Colonic mucosa (tissue), 4 donors: ENCODE results near the gene CFAP61. TPM values are rescaled to one million over a fixed set of nuclear protein-coding genes. Genes with fewer than 3 reads are reported as not detected.

Source experiments
- DNase-seq: peaks from one replicate; pipeline ENCODE4 v3.0.0-alpha.2; 2020
- H3K27ac ChIP-seq: fragments of 200-600 bp; one replicate; pipeline ENCODE4 v1.8.0; 2021
- H3K27me3 ChIP-seq: fragments of 200-600 bp; one replicate; pipeline ENCODE4 v1.8.0; 2021
- H3K36me3 ChIP-seq: fragments of 200-600 bp; one replicate; pipeline ENCODE4 v1.8.0; 2021
- H3K4me1 ChIP-seq: fragments of 200-600 bp; one replicate; pipeline ENCODE4 v1.8.0; 2021; ENCODE audit warnings: mild to moderate bottlenecking
- H3K4me3 ChIP-seq: fragments of 200-600 bp; one replicate; pipeline ENCODE4 v1.8.0; 2021
- H3K9ac ChIP-seq, 2 donors: one replicate each; pipeline ENCODE4 v1.7.0; 2013; ENCODE audit warnings: control low read depth in 2 of 2, low read depth in 2 of 2, low read length in 2 of 2
- H3K9me3 ChIP-seq: fragments of 200-600 bp; one replicate; pipeline ENCODE4 v1.8.0; 2021
- intact Hi-C: fragments of 100-400 bp; cut with DNase I; formaldehyde crosslinking; loops from one replicate; pipeline ENCODE4 v1.14.1; 2022
- total RNA-seq, 2 donors: library from RNA; stranded (reverse); fragmentation: NEBNext Ultra II Directional in 1 of 2; extraction: Animal tissue kit (Norgen Biotek cat#: 25700) in 1 of 2; gene quantifications; one replicate each; pipeline ENCODE4 v1.2.1, GENCODE V29; 2021
- TF ChIP-seq, protein P1 (sequence below): fragments of 200-600 bp; IDR thresholded peaks from one replicate; pipeline ENCODE4 v1.8.0; 2022; ENCODE audit warnings: antibody characterized with exemption, mild to moderate bottlenecking
- donor health status: healthy.
- donor health status: DM: no; HTN: no; CAD: no.
- donor health status: DM: no; HTN: no; CAD: no.

The CFAP61 gene
- total RNA-seq, 2 donors from 2014 or later = 0.32 TPM; not detected in 1

GRCh38 chr20:20137851-20138250, 85.5 kb downstream of the CFAP61 start:
- no peak for DNase-seq
- Histone ChIP-seq H3K4me3 (no peak overlapping the region), H3K4me1 (no peaks in the 10 kb centered on the region), H3K9ac (no peak overlapping the region), H3K36me3 (no peaks in the 10 kb centered on the region), H3K9me3 (no peaks in the 10 kb centered on the region), H3K27me3 (no peaks in the 10 kb centered on the region), H3K27ac (no peak overlapping the region)
- TF ChIP-seq, protein P1, sequence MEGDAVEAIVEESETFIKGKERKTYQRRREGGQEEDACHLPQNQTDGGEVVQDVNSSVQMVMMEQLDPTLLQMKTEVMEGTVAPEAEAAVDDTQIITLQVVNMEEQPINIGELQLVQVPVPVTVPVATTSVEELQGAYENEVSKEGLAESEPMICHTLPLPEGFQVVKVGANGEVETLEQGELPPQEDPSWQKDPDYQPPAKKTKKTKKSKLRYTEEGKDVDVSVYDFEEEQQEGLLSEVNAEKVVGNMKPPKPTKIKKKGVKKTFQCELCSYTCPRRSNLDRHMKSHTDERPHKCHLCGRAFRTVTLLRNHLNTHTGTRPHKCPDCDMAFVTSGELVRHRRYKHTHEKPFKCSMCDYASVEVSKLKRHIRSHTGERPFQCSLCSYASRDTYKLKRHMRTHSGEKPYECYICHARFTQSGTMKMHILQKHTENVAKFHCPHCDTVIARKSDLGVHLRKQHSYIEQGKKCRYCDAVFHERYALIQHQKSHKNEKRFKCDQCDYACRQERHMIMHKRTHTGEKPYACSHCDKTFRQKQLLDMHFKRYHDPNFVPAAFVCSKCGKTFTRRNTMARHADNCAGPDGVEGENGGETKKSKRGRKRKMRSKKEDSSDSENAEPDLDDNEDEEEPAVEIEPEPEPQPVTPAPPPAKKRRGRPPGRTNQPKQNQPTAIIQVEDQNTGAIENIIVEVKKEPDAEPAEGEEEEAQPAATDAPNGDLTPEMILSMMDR = no peak
- intact Hi-C loops = no loop called here

- H3K9ac ChIP-seq = no peak overlapping the region
- no peak overlapping the region for H3K4me3 ChIP-seq
- intact Hi-C loops = no loop called here
- no peaks in the 10 kb centered on the region for H3K4me1 ChIP-seq
- TF ChIP-seq, protein P1 = no peak
- H3K27ac ChIP-seq = no peak overlapping the region
- no peaks in the 10 kb centered on the region for H3K36me3 ChIP-seq
- H3K27me3 ChIP-seq = no peaks in the 10 kb centered on the region
- no peaks in the 10 kb centered on the region for H3K9me3 ChIP-seq
- DNase-seq = no peak
These were observed 86.2 kb downstream of the CFAP61 start for GRCh38 chr20:20138301-20139064.

GRCh38 chr20:20139403-20139802, 87.1 kb downstream of the CFAP61 start:
- TF ChIP-seq, protein P1 = no peak
- intact Hi-C loops = no loop called here
- H3K36me3 ChIP-seq = no peaks in the 10 kb centered on the region
- H3K27ac ChIP-seq = no peak overlapping the region
- no peaks in the 10 kb centered on the region for H3K27me3 ChIP-seq
- no peak overlapping the region for H3K4me3 ChIP-seq
- no peak overlapping the region for H3K9ac ChIP-seq
- no peak for DNase-seq
- no peaks in the 10 kb centered on the region for H3K9me3 ChIP-seq
- no peaks in the 10 kb centered on the region for H3K4me1 ChIP-seq

GRCh38 chr20:20143165-20143564, 90.8 kb downstream of the CFAP61 start:
- no peak for DNase-seq
- no peaks in the 10 kb centered on the region for H3K9me3 ChIP-seq
- H3K9ac ChIP-seq = no peak overlapping the region
- H3K36me3 ChIP-seq = no peaks in the 10 kb centered on the region
- H3K27ac ChIP-seq = no peak overlapping the region
- no peak overlapping the region for H3K4me3 ChIP-seq
- H3K4me1 ChIP-seq = no peaks in the 10 kb centered on the region
- TF ChIP-seq, protein P1 = no peak
- H3K27me3 ChIP-seq = no peaks in the 10 kb centered on the region
- intact Hi-C loops = no loop called here

- DNase-seq = no peak
- Histone ChIP-seq H3K27ac (no peak overlapping the region), H3K27me3 (no peaks in the 10 kb centered on the region), H3K9ac (no peak overlapping the region), H3K4me3 (no peak overlapping the region), H3K36me3 (no peaks in the 10 kb centered on the region), H3K4me1 (no peaks in the 10 kb centered on the region), H3K9me3 (no peaks in the 10 kb centered on the region)
- intact Hi-C loops = no loop called here
- TF ChIP-seq, protein P1 = no peak
These were observed 91.3 kb downstream of the CFAP61 start for GRCh38 chr20:20143646-20144045.
